ENCODE results near the gene RASSF6.
"Not testable (repeated sequence)": the region's sequence is repeated elsewhere in the genome, so short reads cannot be mapped to it uniquely, and the experiment has no call there.

RASSF6 gene

GRCh38 chr4:73620115-73620792 lies at the start of gene RASSF6:
RASSF6 (minus strand) TSS chr4:73620436; CDS start chr4:73611795, 8,641 bp downstream.
- FAIRE-seq: no peak
- DNase-seq (ENCODE audit: insufficient read length, low spot score): no peak

GRCh38 chr4:73669410-73670183 lies 49.4 kb upstream of the RASSF6 start:
- TF ChIP-seq POLR2A (IDR thresholded peaks at IDR 0.05; ENCODE audit: low read depth, low read length): no peak
- DNase-seq (ENCODE audit: insufficient read length, low spot score) (no peak), FAIRE-seq (no peak)

More at GRCh38 chr4:73620115-73620792, at the start of gene RASSF6:
- TF ChIP-seq POLR2A (IDR thresholded peaks at IDR 0.05; ENCODE audit: low read depth, low read length): no peak

- DNase-seq (ENCODE audit: insufficient read length, low spot score): no peak
- no peak for FAIRE-seq
- no peak for TF ChIP-seq POLR2A (IDR thresholded peaks at IDR 0.05; ENCODE audit: low read depth, low read length)
Measured at GRCh38 chr4:73668782-73669201, 48.6 kb upstream of the RASSF6 start.

- not testable (repeated sequence) for FAIRE-seq; DNase-seq (ENCODE audit: insufficient read length, low spot score)
Measured at GRCh38 chr4:73665924-73666323, 45.7 kb upstream of the RASSF6 start.

DNA sequence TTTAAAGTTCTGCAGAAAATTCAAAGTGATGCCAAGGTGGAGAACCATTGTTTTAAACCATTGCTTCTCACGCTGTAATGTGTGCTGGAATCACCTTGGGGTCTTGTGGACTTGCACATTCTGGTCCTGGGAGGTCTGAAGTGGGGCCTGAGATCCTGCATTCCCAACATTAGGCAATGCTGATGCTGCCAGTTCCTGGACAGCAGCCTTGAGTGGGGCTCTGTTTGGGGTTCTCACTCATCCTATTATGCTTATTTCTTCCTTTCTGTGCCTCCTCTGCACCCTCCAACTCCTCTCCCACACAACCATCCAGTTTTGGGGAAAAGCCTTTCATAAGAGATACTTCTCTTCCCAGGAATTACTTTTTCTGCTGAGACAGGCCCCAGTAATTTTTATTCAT lies 44.2 kb upstream of the RASSF6 start:
- DNase-seq (ENCODE audit: insufficient read length, low spot score) (no peak), FAIRE-seq (no peak)
- TF ChIP-seq POLR2A (IDR thresholded peaks at IDR 0.05; ENCODE audit: low read depth, low read length): no peak

GRCh38 chr4:73663576-73663975 lies 43.3 kb upstream of the RASSF6 start:
- FAIRE-seq (no peak), DNase-seq (ENCODE audit: insufficient read length, low spot score) (no peak)
- TF ChIP-seq POLR2A (IDR thresholded peaks at IDR 0.05; ENCODE audit: low read depth, low read length): no peak

DNA sequence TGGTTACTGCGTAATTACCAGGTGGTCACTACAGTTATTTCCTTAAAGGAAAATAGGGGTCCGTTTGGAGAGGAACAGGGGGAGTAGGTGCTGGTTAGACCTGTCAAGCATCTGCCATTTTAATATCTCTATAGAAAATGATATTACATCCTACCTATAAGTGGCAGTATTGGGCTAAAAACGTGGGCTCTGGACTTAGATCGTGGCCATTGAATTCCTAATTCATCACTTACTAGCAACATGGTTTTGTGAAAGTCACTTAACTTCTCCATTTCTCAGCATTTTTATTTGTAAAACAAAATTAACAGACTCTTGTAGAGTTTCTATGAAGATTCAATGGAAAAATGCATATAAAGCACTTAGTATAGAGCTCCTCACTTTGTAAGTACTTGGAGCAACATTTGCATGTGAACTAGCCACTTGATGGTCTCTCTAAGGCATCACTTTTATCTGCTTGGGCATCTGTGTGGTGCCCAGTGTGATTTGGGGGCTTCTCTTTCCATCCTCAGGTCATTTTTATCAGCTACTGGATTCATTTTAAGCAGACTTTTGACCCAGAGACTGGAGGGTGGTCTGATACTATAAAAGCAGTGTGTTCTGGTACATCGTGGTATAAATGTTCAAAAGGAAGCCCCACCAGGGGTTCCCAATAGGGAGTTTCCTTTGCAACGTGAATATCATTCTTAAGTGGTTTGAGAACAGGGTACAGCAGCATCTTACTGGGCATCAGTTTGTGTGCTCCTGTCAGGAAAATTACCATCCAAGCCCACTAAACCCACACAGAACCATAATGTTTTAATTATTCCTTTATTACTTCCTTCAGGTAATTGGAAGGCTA lies 42.7 kb upstream of the RASSF6 start:
- no peak for TF ChIP-seq POLR2A (IDR thresholded peaks at IDR 0.05; ENCODE audit: low read depth, low read length)
- FAIRE-seq: no peak
- no peak for DNase-seq (ENCODE audit: insufficient read length, low spot score)

GRCh38 chr4:73661646-73662119 lies 41.4 kb upstream of the RASSF6 start:
- FAIRE-seq (peak; percentile 45), DNase-seq (ENCODE audit: insufficient read length, low spot score) (peak; percentile 25)
- TF ChIP-seq POLR2A (IDR thresholded peaks at IDR 0.05; ENCODE audit: low read depth, low read length): no peak

- no peak for FAIRE-seq
- TF ChIP-seq POLR2A (IDR thresholded peaks at IDR 0.05; ENCODE audit: low read depth, low read length): no peak
- no peak for DNase-seq (ENCODE audit: insufficient read length, low spot score)
Measured at GRCh38 chr4:73660808-73661207, 40.6 kb upstream of the RASSF6 start.

DNA sequence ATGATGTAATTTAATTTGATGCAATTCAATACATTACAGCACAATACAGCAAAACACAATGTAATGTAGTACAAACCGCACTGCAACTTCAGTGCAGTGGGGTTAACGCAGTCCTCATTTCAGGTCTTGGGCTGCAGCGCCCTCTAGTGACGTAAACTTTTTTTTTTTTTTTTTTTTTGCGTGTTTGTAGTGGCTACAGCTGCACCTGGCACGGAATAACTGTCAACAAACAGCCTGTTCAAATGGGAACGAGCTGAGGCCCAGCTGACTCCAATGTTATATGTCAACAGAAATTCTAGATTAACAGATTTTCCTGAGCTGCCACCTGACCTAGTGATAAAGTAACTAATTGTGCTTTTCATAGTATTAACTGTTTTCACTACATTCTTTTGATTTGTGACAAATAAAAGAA lies 33.5 kb upstream of the RASSF6 start:
- no peak for TF ChIP-seq POLR2A (IDR thresholded peaks at IDR 0.05; ENCODE audit: low read depth, low read length)
- FAIRE-seq (no peak), DNase-seq (ENCODE audit: insufficient read length, low spot score) (no peak)

- DNase-seq (ENCODE audit: insufficient read length, low spot score) (no peak), FAIRE-seq (no peak)
- no peak for TF ChIP-seq POLR2A (IDR thresholded peaks at IDR 0.05; ENCODE audit: low read depth, low read length)
Measured at GRCh38 chr4:73650250-73650649, 30.0 kb upstream of the RASSF6 start.

- FAIRE-seq (no peak), DNase-seq (ENCODE audit: insufficient read length, low spot score) (no peak)
- no peak for TF ChIP-seq POLR2A (IDR thresholded peaks at IDR 0.05; ENCODE audit: low read depth, low read length)
Measured at GRCh38 chr4:73648478-73648877, 28.2 kb upstream of the RASSF6 start.

GRCh38 chr4:73646117-73646516 lies 25.9 kb upstream of the RASSF6 start:
- no peak for TF ChIP-seq POLR2A (IDR thresholded peaks at IDR 0.05; ENCODE audit: low read depth, low read length)
- no peak for DNase-seq (ENCODE audit: insufficient read length, low spot score)
- FAIRE-seq: no peak

All from H54 (cell line).